A549 (cell line): ENCODE data around the gene SIK3.

Experiments used
- BHLHE40 ChIP-seq: IDR thresholded peaks from 2 replicates; pipeline ENCODE4 v1.6.1; 2012; ENCODE audit warnings: low read depth, low read length, inconsistent platforms
- CTCF ChIP-seq: fragments of >200 bp; sonication (Bioruptor Twin); formaldehyde crosslinking; IDR thresholded peaks from 3 replicates; pipeline ENCODE4 v1.5.1; 2016
- EP300 ChIP-seq, 2 experiments: fragments of >200 bp; sonication (Bioruptor Twin); formaldehyde crosslinking; IDR thresholded peaks; 2 replicates in 1 of 2; 3 replicates in 1 of 2; pipeline ENCODE4 v1.6.1; 2016 to 2017
- ESRRA ChIP-seq: fragments of 150-350 bp; IDR thresholded peaks from 2 replicates; pipeline ENCODE4 v1.6.1; 2014; ENCODE audit warnings: mild to moderate bottlenecking, low read length, borderline replicate concordance
- HDAC2 ChIP-seq: fragments of 200-600 bp; sonication (generic); IDR thresholded peaks from 2 replicates; pipeline ENCODE4 v1.6.1; 2016
- MAZ ChIP-seq: fragments of 150-350 bp; IDR thresholded peaks from 2 replicates; pipeline ENCODE4 v1.6.1; 2014; ENCODE audit warnings: antibody characterized with exemption, low read depth, low read length, borderline replicate concordance
- POLR2A ChIP-seq: IDR thresholded peaks from 2 replicates; pipeline ENCODE4 v1.6.1; 2012; ENCODE audit warnings: mild to moderate bottlenecking, low read length
- SMC3 ChIP-seq: fragments of >200 bp; sonication (Bioruptor Twin); formaldehyde crosslinking; IDR thresholded peaks from 3 replicates; pipeline ENCODE4 v1.6.1; 2018; ENCODE audit warnings: inconsistent platforms
- SREBF2 ChIP-seq: fragments of 450-650 bp; IDR thresholded peaks from 2 replicates; pipeline ENCODE4 v1.6.1; 2014; ENCODE audit warnings: mild to moderate bottlenecking, moderate library complexity
- USF2 ChIP-seq: fragments of 450-650 bp; IDR thresholded peaks from 2 replicates; pipeline ENCODE4 v1.6.1; 2014; ENCODE audit warnings: antibody characterized with exemption

GRCh38 chr11:116855413-116855812 is 242.8 kb downstream of the SIK3 start:
- TF ChIP-seq BHLHE40 (no peak), MAZ (no peak), USF2 (no peak), CTCF (no peak), HDAC2 (no peak), SREBF2 (no peak), EP300 (IDR thresholded peaks at IDR 0.05) (no peak), SMC3 (no peak), POLR2A (no peak), ESRRA (no peak)
